HEK293 (cell line): ENCODE results near the gene SHISA5.

Experiments
- CTCF ChIA-PET: fragments of 350-600 bp; formaldehyde crosslinking; extraction: SDS; loops from one replicate; lab custom pipeline; 2021; ENCODE audit warnings: antibody characterized with exemption; lab: Yijun Ruan, JAX
- POLR2A ChIA-PET: fragments of 300-600 bp; formaldehyde crosslinking; extraction: SDS; loops from one replicate; lab custom pipeline; 2020; ENCODE audit warnings: antibody characterized with exemption, inconsistent platforms; lab: Yijun Ruan, JAX
- H3K27ac ChIP-seq: fragments of 200-500 bp; sonication (Bioruptor generic); 2 replicates; pipeline ENCODE4 v1.5.1; 2014; ENCODE audit warnings: low read depth, low read length, control low read depth, inconsistent platforms; ENCODE audit errors: extremely low read depth
- H3K36me3 ChIP-seq, 2 experiments: fragments of 200-500 bp in 1 of 2; sonication (Bioruptor generic) in 1 of 2; 1 replicate in 1 of 2; 2 replicates in 1 of 2; pipeline ENCODE4 v1.5.1; 2014 to 2017; ENCODE audit warnings: inconsistent platforms in 2 of 2, low read length in 2 of 2; ENCODE audit not compliant: control insufficient read depth in 2 of 2, insufficient read depth in 1 of 2
- H3K4me1 ChIP-seq: fragments of 200-500 bp; sonication (Bioruptor generic); 2 replicates; pipeline ENCODE4 v1.5.1; 2014; ENCODE audit warnings: mild to moderate bottlenecking, low read length, inconsistent platforms; ENCODE audit not compliant: control insufficient read depth, insufficient read depth
- H3K4me3 ChIP-seq: 2 replicates; pipeline ENCODE4 v1.5.1; 2011; ENCODE audit warnings: low read depth, mild to moderate bottlenecking, control low read depth, low read length, moderate library complexity
- H3K9me3 ChIP-seq: fragments of 200-500 bp; sonication (Bioruptor generic); 2 replicates; pipeline ENCODE4 v1.5.1; 2014; ENCODE audit warnings: low read depth, low read length, inconsistent platforms; ENCODE audit not compliant: control insufficient read depth, insufficient read depth
- MYNN ChIP-seq: fragments of 450-650 bp; formaldehyde crosslinking; IDR thresholded peaks from 2 replicates; pipeline ENCODE4 v1.5.1; 2016; ENCODE audit warnings: missing biosample characterization, missing genetic modification characterization, borderline replicate concordance
- RBAK ChIP-seq: fragments of 450-650 bp; formaldehyde crosslinking; IDR thresholded peaks from 2 replicates; pipeline ENCODE4 v1.5.1; 2016; ENCODE audit warnings: missing biosample characterization, missing genetic modification characterization
- SCRT1 ChIP-seq: fragments of 450-650 bp; formaldehyde crosslinking; IDR thresholded peaks from 2 replicates; pipeline ENCODE4 v1.5.1; 2016; ENCODE audit warnings: missing biosample characterization, missing genetic modification characterization, borderline replicate concordance
- SETDB1 ChIP-seq: IDR thresholded peaks from one replicate; pipeline ENCODE4 v1.6.1; 2017; ENCODE audit warnings: mild to moderate bottlenecking, low read length, moderate library complexity, mixed read lengths; ENCODE audit not compliant: insufficient read length
- TCF7L2 ChIP-seq: IDR thresholded peaks from 2 replicates; pipeline ENCODE4 v1.6.1; 2011; ENCODE audit warnings: low read depth, mild to moderate bottlenecking, inconsistent platforms, low read length, moderate library complexity, borderline replicate concordance
- YY2 ChIP-seq: fragments of 450-650 bp; formaldehyde crosslinking; IDR thresholded peaks from 2 replicates; pipeline ENCODE4 v1.5.1; 2016; ENCODE audit warnings: missing biosample characterization, missing genetic modification characterization
- ZFP3 ChIP-seq: fragments of 450-650 bp; formaldehyde crosslinking; IDR thresholded peaks from 2 replicates; pipeline ENCODE4 v1.5.1; 2016; ENCODE audit warnings: low read depth, missing biosample characterization, missing genetic modification characterization
- ZFP37 ChIP-seq: fragments of 450-650 bp; formaldehyde crosslinking; IDR thresholded peaks from 2 replicates; pipeline ENCODE4 v1.5.1; 2016; ENCODE audit warnings: missing biosample characterization, missing genetic modification characterization
- ZNF223 ChIP-seq: fragments of 450-650 bp; formaldehyde crosslinking; IDR thresholded peaks from 2 replicates; pipeline ENCODE4 v1.5.1; 2016; ENCODE audit warnings: missing biosample characterization, missing genetic modification characterization
- ZNF311 ChIP-seq: fragments of 450-650 bp; formaldehyde crosslinking; IDR thresholded peaks from 2 replicates; pipeline ENCODE4 v1.5.1; 2017; ENCODE audit warnings: missing biosample characterization, missing genetic modification characterization, borderline replicate concordance
- ZNF324 ChIP-seq: fragments of 450-650 bp; formaldehyde crosslinking; IDR thresholded peaks from 2 replicates; pipeline ENCODE4 v1.5.1; 2016; ENCODE audit warnings: missing biosample characterization, missing genetic modification characterization
- ZNF510 ChIP-seq: fragments of 450-650 bp; formaldehyde crosslinking; IDR thresholded peaks from 2 replicates; pipeline ENCODE4 v1.5.1; 2018; ENCODE audit warnings: mild to moderate bottlenecking, missing genetic modification characterization, missing biosample characterization; ENCODE audit not compliant: insufficient replicate concordance
- ZNF521 ChIP-seq: fragments of 450-650 bp; formaldehyde crosslinking; IDR thresholded peaks from 2 replicates; pipeline ENCODE4 v1.5.1; 2017; ENCODE audit warnings: missing biosample characterization, mild to moderate bottlenecking, missing genetic modification characterization
- ZNF549 ChIP-seq: fragments of 450-650 bp; IDR thresholded peaks from 2 replicates; pipeline ENCODE4 v1.5.1; 2018; ENCODE audit warnings: missing biosample characterization, missing genetic modification characterization, mild to moderate bottlenecking, inconsistent platforms, moderate library complexity
- ZNF600 ChIP-seq: fragments of 450-650 bp; formaldehyde crosslinking; IDR thresholded peaks from 2 replicates; pipeline ENCODE4 v1.5.1; 2016; ENCODE audit warnings: missing biosample characterization, missing genetic modification characterization
- ZNF76 ChIP-seq: fragments of 450-650 bp; formaldehyde crosslinking; IDR thresholded peaks from 2 replicates; pipeline ENCODE4; 2016; ENCODE audit warnings: low read depth, missing biosample characterization, missing genetic modification characterization, borderline replicate concordance
- TF ChIP-seq, protein P1 (sequence below): fragments of 450-650 bp; formaldehyde crosslinking; optimal IDR thresholded peaks from 2 replicates; pipeline ENCODE3; 2016; ENCODE audit warnings: missing biosample characterization, mild to moderate bottlenecking, missing genetic modification characterization
- TF ChIP-seq, protein P2 (sequence below): fragments of 450-650 bp; formaldehyde crosslinking; IDR thresholded peaks from 2 replicates; pipeline ENCODE4 v1.5.1; 2017; ENCODE audit warnings: missing biosample characterization, missing genetic modification characterization
- TF ChIP-seq, protein P3 (sequence below): fragments of 450-650 bp; formaldehyde crosslinking; IDR thresholded peaks from 2 replicates; pipeline ENCODE4 v1.5.1; 2016; ENCODE audit warnings: missing biosample characterization, missing genetic modification characterization, borderline replicate concordance
- TF ChIP-seq, protein P4 (sequence below): fragments of 450-650 bp; formaldehyde crosslinking; IDR thresholded peaks from 2 replicates; pipeline ENCODE4 v1.5.1; 2016; ENCODE audit warnings: missing biosample characterization, missing genetic modification characterization

The SHISA5 gene

DNA sequence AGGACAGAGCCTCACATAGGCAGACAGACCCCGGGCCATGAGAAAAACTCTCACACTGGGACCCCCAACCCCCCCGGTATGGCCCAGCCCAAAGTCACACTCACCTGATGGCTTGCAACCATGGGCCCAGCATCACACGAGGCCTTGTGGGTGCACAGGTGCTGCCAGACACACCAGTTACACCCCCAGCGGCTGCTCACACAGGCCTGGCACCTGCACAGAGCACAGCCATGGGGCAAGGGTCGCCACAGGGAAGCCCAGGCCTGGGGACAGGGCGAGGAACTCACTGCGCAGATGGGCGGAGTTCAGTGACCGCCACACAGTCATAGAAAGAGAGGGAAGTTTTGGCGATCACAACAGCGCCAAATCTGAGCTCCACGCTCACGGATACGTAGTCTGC, 83.4 kb downstream of the SHISA5 start:
- ChIA-PET CTCF (no interaction called here), POLR2A (no interaction called here)
- no peak for TF ChIP-seq MYNN (tag by site-specific recombination)
- TF ChIP-seq, protein P1, sequence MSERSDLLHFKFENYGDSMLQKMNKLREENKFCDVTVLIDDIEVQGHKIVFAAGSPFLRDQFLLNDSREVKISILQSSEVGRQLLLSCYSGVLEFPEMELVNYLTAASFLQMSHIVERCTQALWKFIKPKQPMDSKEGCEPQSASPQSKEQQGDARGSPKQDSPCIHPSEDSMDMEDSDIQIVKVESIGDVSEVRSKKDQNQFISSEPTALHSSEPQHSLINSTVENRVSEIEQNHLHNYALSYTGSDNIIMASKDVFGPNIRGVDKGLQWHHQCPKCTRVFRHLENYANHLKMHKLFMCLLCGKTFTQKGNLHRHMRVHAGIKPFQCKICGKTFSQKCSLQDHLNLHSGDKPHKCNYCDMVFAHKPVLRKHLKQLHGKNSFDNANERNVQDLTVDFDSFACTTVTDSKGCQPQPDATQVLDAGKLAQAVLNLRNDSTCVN = no peak
- no peak for TF ChIP-seq ZNF324 (tag by site-specific recombination)
- no peak for TF ChIP-seq ZFP3 (tag by site-specific recombination)
- no peak for TF ChIP-seq YY2 (tag by site-specific recombination)
- TF ChIP-seq ZNF510 (tag by site-specific recombination) = no peak
- no peak for TF ChIP-seq SCRT1
- TF ChIP-seq, protein P2, sequence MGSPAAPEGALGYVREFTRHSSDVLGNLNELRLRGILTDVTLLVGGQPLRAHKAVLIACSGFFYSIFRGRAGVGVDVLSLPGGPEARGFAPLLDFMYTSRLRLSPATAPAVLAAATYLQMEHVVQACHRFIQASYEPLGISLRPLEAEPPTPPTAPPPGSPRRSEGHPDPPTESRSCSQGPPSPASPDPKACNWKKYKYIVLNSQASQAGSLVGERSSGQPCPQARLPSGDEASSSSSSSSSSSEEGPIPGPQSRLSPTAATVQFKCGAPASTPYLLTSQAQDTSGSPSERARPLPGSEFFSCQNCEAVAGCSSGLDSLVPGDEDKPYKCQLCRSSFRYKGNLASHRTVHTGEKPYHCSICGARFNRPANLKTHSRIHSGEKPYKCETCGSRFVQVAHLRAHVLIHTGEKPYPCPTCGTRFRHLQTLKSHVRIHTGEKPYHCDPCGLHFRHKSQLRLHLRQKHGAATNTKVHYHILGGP (tag by site-specific recombination) = no peak
- no peak for TF ChIP-seq ZNF223 (tag by site-specific recombination)
- TF ChIP-seq ZNF76 = no peak
- TF ChIP-seq, protein P3, sequence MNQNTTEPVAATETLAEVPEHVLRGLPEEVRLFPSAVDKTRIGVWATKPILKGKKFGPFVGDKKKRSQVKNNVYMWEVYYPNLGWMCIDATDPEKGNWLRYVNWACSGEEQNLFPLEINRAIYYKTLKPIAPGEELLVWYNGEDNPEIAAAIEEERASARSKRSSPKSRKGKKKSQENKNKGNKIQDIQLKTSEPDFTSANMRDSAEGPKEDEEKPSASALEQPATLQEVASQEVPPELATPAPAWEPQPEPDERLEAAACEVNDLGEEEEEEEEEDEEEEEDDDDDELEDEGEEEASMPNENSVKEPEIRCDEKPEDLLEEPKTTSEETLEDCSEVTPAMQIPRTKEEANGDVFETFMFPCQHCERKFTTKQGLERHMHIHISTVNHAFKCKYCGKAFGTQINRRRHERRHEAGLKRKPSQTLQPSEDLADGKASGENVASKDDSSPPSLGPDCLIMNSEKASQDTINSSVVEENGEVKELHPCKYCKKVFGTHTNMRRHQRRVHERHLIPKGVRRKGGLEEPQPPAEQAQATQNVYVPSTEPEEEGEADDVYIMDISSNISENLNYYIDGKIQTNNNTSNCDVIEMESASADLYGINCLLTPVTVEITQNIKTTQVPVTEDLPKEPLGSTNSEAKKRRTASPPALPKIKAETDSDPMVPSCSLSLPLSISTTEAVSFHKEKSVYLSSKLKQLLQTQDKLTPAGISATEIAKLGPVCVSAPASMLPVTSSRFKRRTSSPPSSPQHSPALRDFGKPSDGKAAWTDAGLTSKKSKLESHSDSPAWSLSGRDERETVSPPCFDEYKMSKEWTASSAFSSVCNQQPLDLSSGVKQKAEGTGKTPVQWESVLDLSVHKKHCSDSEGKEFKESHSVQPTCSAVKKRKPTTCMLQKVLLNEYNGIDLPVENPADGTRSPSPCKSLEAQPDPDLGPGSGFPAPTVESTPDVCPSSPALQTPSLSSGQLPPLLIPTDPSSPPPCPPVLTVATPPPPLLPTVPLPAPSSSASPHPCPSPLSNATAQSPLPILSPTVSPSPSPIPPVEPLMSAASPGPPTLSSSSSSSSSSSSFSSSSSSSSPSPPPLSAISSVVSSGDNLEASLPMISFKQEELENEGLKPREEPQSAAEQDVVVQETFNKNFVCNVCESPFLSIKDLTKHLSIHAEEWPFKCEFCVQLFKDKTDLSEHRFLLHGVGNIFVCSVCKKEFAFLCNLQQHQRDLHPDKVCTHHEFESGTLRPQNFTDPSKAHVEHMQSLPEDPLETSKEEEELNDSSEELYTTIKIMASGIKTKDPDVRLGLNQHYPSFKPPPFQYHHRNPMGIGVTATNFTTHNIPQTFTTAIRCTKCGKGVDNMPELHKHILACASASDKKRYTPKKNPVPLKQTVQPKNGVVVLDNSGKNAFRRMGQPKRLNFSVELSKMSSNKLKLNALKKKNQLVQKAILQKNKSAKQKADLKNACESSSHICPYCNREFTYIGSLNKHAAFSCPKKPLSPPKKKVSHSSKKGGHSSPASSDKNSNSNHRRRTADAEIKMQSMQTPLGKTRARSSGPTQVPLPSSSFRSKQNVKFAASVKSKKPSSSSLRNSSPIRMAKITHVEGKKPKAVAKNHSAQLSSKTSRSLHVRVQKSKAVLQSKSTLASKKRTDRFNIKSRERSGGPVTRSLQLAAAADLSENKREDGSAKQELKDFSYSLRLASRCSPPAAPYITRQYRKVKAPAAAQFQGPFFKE (tag by site-specific recombination) = no peak
- no peak for TF ChIP-seq RBAK (tag by site-specific recombination)
- no peak for TF ChIP-seq ZNF549 (tag by site-specific recombination)
- TF ChIP-seq, protein P4, sequence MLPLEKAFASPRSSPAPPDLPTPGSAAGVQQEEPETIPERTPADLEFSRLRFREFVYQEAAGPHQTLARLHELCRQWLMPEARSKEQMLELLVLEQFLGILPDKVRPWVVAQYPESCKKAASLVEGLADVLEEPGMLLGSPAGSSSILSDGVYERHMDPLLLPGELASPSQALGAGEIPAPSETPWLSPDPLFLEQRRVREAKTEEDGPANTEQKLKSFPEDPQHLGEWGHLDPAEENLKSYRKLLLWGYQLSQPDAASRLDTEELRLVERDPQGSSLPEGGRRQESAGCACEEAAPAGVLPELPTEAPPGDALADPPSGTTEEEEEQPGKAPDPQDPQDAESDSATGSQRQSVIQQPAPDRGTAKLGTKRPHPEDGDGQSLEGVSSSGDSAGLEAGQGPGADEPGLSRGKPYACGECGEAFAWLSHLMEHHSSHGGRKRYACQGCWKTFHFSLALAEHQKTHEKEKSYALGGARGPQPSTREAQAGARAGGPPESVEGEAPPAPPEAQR (tag by site-specific recombination) = no peak
- no peak for TF ChIP-seq SETDB1
- TF ChIP-seq ZNF521 = no peak
- TF ChIP-seq ZNF311 (tag by site-specific recombination) = no peak
- TF ChIP-seq TCF7L2 = no peak
- TF ChIP-seq ZFP37 = no peak
- TF ChIP-seq ZNF600 (tag by site-specific recombination) = no peak
- peaks cover 0 to 1% of the 10 kb centered on the region in 2 experiments; a peak in 1 of 3 replicates for H3K36me3 ChIP-seq
- no peak overlapping the region for H3K4me3 ChIP-seq
- no peak overlapping the region for H3K27ac ChIP-seq
- no peaks in the 10 kb centered on the region for H3K4me1 ChIP-seq
- H3K9me3 ChIP-seq = no peaks in the 10 kb centered on the region
